Breast epithelium (tissue), 3 donors: ENCODE measurements around the gene CABP2.

Source experiments
- POLR2A ChIP-seq: fragments of 450-650 bp; IDR thresholded peaks from one replicate; pipeline ENCODE4 v1.6.1; 2016; ENCODE audit warnings: antibody characterized with exemption, mild to moderate bottlenecking, moderate library complexity
- POLR2AphosphoS5 ChIP-seq, 3 donors: sonication (generic); formaldehyde crosslinking; IDR thresholded peaks; one replicate each; pipeline ENCODE4 v1.6.1; 2017; ENCODE audit warnings: antibody characterized with exemption in 3 of 3
- TF ChIP-seq, protein P1 (sequence below), 3 donors: fragments of 450-650 bp; IDR thresholded peaks; one replicate each; pipeline ENCODE4 v1.5.1; 2016 to 2017; ENCODE audit warnings: antibody characterized with exemption in 3 of 3, mild to moderate bottlenecking in 3 of 3, moderate library complexity in 3 of 3

- no peak for TF ChIP-seq POLR2AphosphoS5 (IDR thresholded peaks at IDR 0.05)
- TF ChIP-seq, protein P1, sequence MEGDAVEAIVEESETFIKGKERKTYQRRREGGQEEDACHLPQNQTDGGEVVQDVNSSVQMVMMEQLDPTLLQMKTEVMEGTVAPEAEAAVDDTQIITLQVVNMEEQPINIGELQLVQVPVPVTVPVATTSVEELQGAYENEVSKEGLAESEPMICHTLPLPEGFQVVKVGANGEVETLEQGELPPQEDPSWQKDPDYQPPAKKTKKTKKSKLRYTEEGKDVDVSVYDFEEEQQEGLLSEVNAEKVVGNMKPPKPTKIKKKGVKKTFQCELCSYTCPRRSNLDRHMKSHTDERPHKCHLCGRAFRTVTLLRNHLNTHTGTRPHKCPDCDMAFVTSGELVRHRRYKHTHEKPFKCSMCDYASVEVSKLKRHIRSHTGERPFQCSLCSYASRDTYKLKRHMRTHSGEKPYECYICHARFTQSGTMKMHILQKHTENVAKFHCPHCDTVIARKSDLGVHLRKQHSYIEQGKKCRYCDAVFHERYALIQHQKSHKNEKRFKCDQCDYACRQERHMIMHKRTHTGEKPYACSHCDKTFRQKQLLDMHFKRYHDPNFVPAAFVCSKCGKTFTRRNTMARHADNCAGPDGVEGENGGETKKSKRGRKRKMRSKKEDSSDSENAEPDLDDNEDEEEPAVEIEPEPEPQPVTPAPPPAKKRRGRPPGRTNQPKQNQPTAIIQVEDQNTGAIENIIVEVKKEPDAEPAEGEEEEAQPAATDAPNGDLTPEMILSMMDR (IDR thresholded peaks at IDR 0.05): no peak
- no peak for TF ChIP-seq POLR2A
These were observed 36.6 kb downstream of the CABP2 start for GRCh38 chr11:67486481-67487195.
